ENCODE results near the gene NMRK1.

NMRK1 gene

GRCh38 chr9:75111019-75111622 lies 23.2 kb upstream of the NMRK1 start:
- no peak for TF ChIP-seq CTCF (IDR thresholded peaks at IDR 0.05; ENCODE audit: extremely low read depth, missing control alignments)
- no peak for DNase-seq (ENCODE audit: low spot score)

- no peak for DNase-seq (ENCODE audit: low spot score)
- TF ChIP-seq CTCF (IDR thresholded peaks at IDR 0.05; ENCODE audit: extremely low read depth, missing control alignments): no peak
Measured at GRCh38 chr9:75109210-75109839, 21.4 kb upstream of the NMRK1 start.

- DNase-seq (ENCODE audit: low spot score): no peak
- no peak for TF ChIP-seq CTCF (IDR thresholded peaks at IDR 0.05; ENCODE audit: extremely low read depth, missing control alignments)
Measured at GRCh38 chr9:75108571-75108970, 20.6 kb upstream of the NMRK1 start.

- TF ChIP-seq CTCF (IDR thresholded peaks at IDR 0.05; ENCODE audit: extremely low read depth, missing control alignments): no peak
- DNase-seq (ENCODE audit: low spot score): no peak
Measured at GRCh38 chr9:75106857-75107256, 18.9 kb upstream of the NMRK1 start.

- no peak for TF ChIP-seq CTCF (IDR thresholded peaks at IDR 0.05; ENCODE audit: extremely low read depth, missing control alignments)
- DNase-seq (ENCODE audit: low spot score): no peak
Measured at GRCh38 chr9:75105841-75106240, 17.9 kb upstream of the NMRK1 start.

- TF ChIP-seq CTCF (IDR thresholded peaks at IDR 0.05; ENCODE audit: extremely low read depth, missing control alignments): no peak
- DNase-seq (ENCODE audit: low spot score): no peak
Measured at GRCh38 chr9:75105019-75105540, 17.1 kb upstream of the NMRK1 start.

GRCh38 chr9:75104607-75105006 lies 16.7 kb upstream of the NMRK1 start:
- DNase-seq (ENCODE audit: low spot score): no peak
- no peak for TF ChIP-seq CTCF (IDR thresholded peaks at IDR 0.05; ENCODE audit: extremely low read depth, missing control alignments)

Data from GM20000 (cell line).